Testis (tissue), 2 donors: ENCODE measurements around the gene TMEM168.

Experiments
- CTCF ChIP-seq, 3 experiments: fragments of 450-650 bp in 2 of 3; fragments of 200-600 bp in 1 of 3; sonication (generic) in 1 of 3; IDR thresholded peaks; one replicate each; pipeline ENCODE4 v1.5.1; 2016 to 2019; ENCODE audit warnings: antibody characterized with exemption in 3 of 3, mild to moderate bottlenecking in 2 of 3, moderate library complexity in 1 of 3
- POLR2A ChIP-seq: fragments of 450-650 bp; IDR thresholded peaks from one replicate; pipeline ENCODE4 v1.6.1; 2017; ENCODE audit warnings: antibody characterized with exemption, mild to moderate bottlenecking, moderate library complexity

GRCh38 chr7:112721366-112721765, 68.8 kb downstream of the TMEM168 start:
- TF ChIP-seq CTCF (IDR thresholded peaks at IDR 0.05), result no peak
- TF ChIP-seq POLR2A, result no peak
